Right lobe of liver (tissue), 4 donors: ENCODE results near the gene CYB561A3.
"Not testable (repeated sequence)": the region's sequence is repeated elsewhere in the genome, so short reads cannot be mapped to it uniquely, and the experiment has no call there.

Experiments
- CTCF ChIP-seq, 4 donors: fragments of 200-600 bp in 3 of 4; fragments of 450-650 bp in 1 of 4; IDR thresholded peaks; one replicate each; pipeline versions ENCODE4 v1.5.1 to v1.8.0; 2016 to 2022; ENCODE audit warnings: antibody characterized with exemption in 4 of 4, mild to moderate bottlenecking in 2 of 4
- POLR2A ChIP-seq: fragments of 450-650 bp; IDR thresholded peaks from one replicate; pipeline ENCODE4 v1.6.1; 2017; ENCODE audit warnings: antibody characterized with exemption, mild to moderate bottlenecking
- donor health status: DM: no; HTN: no; CAD: no.
- donor health status: DM: no; HTN: no; CAD: no.
- donor health status: DM: no; HTN: yes; CAD: no.

- TF ChIP-seq CTCF (IDR thresholded peaks at IDR 0.05); POLR2A: not testable (repeated sequence)
Measured at GRCh38 chr11:61383859-61384258, 22.2 kb upstream of the CYB561A3 start.
